Activated CD8-positive, alpha-beta memory T cell treated with anti-CD3 and anti-CD28 coated beads for 1 hour (primary cell): ENCODE data around the gene TNRC6B.
"Not testable (repeated sequence)": the region's sequence is repeated elsewhere in the genome, so short reads cannot be mapped to it uniquely, and the experiment has no call there.

ENCODE experiments used
- DNase-seq, 2 donors: peaks; one replicate each; pipeline ENCODE4 v3.0.0-alpha.2; 2020; ENCODE audit warnings: low read depth in 1 of 2; ENCODE audit errors: extremely low read depth in 1 of 2

The TNRC6B gene

DNA sequence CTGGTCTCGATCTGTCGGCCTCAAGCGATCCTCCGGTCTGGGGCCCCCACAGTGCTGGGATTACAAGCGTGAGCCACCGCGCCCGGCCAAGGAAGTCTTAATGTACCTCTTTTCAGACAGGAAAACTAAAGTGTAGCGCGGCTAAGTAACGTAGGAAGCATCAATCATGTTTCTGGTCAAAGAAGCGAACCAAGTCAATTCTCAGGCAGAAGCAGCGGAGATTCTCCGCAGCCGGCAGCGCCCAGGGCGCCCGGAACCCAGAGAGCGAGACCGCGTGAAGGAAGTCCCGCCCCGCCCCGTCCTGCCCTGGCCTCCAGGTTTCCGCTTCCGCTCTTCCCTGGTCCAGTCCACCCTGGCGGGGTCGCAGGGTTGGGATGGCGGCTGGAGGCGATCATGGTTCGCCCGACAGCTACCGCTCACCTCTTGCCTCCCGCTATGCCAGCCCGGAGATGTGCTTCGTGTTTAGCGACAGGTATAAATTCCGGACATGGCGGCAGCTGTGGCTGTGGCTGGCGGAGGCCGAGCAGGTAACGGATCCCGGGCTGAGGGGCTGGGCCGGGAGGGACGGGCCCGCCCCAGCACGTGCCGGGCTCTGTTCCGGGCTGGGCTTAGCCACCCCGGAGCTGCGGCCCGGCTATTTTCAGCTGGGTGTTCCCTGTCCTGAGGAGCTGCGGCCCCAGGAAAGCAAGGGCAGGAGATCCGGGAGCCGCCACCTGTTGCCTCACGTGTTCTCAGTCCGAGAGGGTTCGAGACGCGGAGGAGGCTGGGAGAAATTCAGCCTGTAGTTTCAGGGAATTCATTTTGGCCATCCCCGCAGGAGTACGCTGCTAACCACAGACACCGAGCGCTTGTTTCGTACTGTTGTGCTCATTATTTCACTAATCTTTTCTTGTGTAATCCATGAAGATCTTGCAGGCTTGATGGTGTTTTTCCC lies 168.7 kb downstream of the TNRC6B start, which contains the start of gene ADSL:
Gene ADSL (plus strand): TSS at position 316 of the 934 bp plus-strand sequence. CDS start 59 bp downstream, at position 375.
- peak in 1 of 2 donors; percentile 78 for DNase-seq

DNA sequence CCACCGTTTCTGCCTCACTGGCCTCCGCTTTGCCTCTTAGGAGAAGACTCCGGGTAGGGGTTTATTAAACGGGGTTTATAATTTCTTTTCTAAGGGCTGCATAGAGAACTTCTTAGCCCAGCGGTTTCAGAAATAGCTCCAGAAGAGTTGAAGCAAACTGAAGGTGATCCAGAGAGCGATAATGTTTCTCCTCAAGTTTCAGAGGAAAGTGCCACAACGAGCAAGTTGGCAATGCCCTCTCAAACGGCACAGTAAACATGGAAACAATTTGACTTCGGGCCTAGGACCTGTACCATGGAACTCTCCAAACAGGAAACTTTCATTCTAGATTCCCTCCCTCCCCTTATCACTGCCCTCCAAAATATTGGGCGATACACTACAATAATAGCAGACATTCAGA lies 169.6 kb downstream of the TNRC6B start:
- DNase-seq, result no peak

DNA sequence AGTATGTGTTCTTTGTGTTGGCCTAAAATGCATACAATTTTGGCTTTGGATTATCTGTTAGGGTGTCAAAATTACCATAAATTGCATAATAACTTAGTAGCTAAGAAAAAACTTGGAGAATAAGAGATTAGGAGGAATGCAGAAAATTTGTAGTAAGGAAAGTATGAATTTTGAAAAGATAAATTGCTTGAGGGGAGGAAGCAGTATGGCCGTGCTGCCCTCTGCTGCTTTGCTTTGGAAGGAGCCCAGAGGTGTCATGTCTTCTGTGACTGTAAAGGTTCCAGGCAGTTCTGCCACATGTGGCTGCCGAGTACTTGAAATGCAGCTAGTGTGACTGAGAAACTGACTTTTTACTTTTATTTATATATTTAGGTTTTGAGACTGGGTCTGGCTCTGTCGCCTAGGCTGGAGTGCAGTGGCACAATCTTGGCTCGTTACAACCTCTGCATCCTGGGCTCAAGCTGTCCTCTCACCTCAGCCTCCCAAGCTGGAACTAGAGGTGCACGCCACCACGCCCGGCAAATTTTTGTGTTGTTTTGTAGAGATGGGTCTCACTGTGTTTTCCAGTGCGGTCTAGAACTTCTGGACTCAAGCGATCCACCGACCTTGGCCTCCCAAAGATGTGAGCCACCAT lies 170.4 kb downstream of the TNRC6B start:
- DNase-seq, result peak in 1 of 2 donors; percentile 52

DNA sequence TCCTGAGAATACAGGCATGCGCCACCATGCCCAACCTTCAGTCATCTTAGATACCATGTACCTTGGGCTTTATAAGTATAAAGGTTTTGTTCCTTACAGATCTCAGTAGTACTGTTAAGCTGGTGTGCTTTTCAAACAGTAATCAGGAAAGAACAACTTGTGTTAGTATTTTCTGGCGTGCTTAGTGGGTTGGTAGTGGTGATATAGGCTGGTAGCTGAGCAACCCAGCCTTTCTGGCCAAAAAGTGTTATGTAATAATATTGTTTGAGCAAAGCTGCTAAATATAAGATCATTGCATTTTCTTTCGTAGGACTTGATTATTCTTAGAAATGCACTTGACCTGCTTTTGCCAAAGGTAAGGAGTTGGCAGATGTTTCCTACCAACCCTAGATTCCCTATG lies 175.0 kb downstream of the TNRC6B start:
- DNase-seq, result no peak

DNA sequence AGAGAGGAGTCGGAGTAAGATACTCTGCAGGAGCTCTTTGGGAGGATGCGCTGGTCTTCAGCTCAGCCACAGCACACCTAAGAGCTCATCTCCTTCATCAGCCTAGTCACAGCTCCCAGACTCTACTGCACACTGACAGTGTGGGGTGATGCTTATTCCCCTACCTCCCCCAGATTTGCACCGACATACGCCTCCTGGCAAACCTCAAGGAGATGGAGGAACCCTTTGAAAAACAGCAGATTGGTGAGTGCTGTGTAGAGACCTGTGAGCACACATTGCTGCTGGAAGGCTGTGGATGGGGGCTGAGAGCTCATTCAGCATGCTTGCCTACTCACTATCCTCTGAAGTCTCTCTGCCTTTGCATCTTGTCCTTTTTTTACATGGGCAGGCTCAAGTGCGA lies 183.4 kb downstream of the TNRC6B start:
- no peak for DNase-seq

DNA sequence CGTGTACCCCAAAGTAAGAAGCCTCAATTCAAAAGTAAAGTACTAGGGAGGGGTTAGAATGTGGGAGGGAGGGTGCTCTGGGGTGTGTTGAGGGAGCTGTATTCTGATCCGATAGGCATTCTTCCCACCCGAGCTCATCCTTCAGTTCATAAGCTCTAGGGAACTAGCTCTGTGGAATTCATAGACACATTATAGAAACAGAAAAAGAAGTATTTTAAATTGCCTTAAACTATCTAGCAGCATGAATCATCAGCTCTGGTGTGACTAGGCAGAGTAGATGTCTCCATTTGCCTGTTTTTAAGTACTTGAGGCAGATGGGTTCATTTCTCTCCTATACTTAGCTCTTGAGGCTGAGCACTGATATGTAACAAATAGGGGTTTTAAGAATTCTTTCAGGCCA lies 185.3 kb downstream of the TNRC6B start:
- DNase-seq, result no peak

DNA sequence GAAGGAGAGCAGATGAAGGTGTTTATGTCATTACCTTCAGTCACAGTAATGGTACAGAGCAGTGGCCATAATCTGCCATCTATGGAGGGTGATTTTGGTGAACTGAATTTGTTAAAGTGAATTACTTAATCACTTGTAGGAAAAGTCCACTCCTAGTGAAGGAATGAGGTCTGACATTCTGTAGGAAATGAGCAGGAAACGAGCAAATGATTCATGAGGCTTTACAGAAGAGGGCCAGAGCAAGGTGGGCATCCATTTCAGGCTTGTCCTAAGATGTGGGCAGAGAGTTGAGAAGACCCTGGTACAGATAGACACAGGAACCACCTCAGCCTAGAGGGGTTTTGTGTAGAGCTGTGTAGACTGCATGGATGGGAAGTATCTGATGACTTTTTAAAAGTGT lies 186.7 kb downstream of the TNRC6B start:
- no peak for DNase-seq

DNA sequence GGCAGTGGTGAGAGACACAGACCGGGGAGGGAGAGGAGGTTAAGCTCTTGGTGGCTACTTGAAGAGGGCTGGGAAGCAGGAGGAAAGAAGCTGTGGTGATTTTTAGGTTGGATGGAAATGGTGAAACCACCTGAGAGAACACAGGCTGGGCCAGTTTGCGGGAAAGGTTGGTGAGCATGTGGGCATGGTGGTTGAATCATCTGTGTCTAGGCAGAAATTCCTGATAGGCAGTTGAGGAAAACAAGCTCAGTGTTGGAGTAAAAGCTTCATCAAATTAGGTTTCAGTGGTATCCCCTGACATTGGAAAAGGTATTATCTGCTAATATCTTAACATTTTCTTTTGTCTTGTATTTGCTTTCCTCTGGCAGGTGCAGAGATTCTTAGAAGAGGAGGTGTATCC lies 188.3 kb downstream of the TNRC6B start:
- no peak for DNase-seq

DNA sequence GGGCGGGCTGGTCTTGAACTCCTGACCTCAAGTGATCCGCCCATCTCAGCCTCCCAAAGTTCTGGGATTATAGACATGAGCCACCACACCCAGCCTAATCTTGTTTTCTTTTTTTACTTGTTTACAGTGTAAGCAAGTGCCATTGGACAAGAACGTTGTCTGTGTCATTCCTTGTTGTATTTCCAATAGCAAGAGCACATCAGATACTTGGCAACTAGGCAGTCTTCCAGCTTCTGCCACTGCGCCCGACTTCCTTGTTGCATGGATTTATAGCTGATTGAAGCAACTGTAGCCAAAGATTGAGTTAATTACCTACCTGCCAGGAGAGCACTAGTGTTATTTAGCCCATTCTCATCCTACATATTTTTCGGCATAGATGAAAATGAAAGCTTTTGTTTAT lies 189.6 kb downstream of the TNRC6B start:
- no peak for DNase-seq

DNA sequence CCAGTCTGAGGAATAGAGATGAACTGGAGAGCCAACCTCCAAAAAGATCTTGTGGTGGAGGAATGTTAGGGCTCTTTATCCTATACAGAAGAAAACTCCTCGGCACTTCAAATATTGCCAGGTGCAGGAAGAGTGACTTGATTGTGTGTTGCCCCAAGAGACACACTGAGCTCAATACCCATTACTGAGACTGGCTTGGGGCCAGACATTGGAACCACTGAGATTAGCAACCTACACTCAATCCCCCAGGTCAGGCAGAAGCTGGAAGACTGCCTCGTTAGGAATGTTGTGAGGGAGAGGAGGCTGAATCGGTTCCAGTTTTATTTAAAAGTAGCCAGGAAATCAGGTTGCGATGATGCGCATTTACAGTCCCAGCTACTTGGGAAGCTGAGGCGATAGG lies 190.3 kb downstream of the TNRC6B start:
- DNase-seq, result no peak

DNA sequence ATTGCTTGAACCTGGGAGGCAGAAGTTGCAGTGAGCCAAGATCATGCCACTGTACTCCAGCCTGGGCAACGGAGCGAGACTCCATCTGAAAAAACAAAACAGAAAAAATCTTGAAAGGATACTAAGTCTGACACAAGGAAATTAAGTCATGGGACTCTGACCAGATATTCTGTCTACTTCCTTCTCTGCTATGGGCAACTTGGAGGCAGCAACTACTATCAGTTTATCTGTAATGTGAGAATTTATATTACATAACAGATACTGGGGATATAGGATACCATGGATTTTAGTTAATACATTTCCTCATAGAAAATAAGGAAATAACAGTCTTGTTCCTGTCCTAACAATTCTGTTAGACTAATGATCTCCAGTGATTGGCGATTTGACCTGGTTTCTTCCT lies 191.1 kb downstream of the TNRC6B start:
- no peak for DNase-seq

DNA sequence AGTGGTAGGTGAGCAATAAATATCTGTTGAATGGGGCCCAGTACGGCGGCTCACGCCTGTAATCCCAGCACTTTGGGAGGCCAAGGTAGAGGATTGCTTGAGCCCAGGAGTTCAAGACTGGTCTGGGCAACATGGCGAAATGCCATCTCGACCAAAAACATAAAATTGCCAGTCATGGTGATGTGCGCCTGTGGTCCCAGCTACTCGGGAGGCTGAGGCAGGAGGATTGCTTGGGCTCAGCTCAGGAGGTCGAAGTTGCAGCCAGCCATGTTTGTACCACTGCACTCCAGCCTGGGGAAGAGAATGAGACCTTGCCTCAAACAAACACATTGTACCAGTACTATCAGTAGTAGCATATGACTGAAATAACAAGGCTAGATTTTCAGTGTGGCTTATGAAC lies 196.8 kb downstream of the TNRC6B start:
- DNase-seq, result no peak

DNA sequence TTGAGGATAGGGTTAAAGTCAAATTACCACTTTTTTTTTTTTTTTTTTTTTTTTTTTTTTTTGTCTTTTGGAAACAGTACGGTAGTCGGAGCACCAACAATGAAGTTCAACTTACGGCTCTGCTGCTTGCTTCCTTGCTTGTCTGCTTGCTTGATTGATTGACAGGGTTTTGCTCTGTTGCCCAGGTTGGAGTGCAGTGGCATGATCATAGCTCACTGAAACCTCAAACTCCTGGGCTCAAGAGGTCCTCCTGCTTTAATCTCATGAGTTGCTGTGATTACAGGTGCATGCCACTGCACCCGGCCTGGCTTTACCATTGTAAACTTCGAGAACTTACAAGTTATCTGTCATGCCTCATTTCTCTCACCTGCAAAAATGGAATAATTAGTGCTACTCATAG lies 198.4 kb downstream of the TNRC6B start:
- no peak for DNase-seq

DNA sequence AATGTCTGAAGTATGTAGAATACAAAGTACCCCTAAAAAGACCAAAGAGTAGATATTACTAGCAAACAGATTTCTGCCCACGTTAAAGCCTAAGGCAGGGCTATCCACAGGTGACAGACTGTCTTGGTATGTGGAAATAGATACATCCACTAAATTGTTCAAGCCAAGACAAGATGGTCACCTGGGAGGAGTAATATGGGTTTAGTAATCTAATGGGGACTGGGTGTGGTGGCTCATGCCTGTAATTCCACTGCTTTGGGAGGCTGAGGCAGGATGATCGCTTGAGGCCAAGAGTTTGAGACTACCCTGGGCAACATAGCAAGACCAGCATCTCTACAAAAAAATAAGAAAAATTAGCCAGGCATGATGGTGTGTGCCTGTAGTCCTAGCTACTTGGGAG lies 200.2 kb downstream of the TNRC6B start:
- no peak for DNase-seq

DNA sequence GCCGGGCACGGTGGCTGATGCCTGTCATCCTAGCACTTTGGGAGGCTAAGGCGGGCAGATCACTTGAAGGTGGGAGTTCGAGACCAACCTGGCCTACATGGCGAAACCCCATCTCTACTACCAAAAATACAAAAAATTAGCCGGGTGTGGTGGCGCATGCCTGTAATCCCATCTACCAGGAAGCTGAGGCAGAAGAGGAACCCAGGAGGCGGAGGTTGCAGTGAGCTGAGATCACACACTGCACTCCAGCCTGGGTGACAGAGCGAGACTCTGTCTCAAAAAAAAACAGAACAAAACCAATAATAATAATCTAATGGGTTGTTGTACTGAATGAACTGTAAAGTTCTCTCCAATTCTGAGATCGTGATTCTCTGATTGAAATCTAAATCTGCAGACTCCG lies 200.7 kb downstream of the TNRC6B start:
- DNase-seq, result not testable (repeated sequence)

DNA sequence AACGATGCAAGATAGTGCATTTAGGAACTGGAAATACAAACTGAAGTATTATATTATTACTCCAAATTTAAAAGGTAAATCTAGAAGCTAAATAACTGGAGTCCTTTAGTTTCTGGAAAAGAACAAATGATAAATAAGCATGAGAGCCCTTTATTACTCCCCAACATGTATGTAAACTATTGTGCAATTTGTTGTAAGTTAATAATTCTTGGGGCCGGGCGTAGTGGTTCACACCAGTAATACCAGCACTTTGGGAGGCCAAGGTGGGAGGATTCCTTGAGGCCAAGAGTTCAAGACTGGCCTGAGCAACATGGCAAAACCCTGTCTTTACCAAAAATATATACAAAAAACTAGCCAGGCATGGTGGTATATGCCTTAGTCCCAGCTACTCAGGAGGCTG lies 203.7 kb downstream of the TNRC6B start:
- DNase-seq, result no peak

DNA sequence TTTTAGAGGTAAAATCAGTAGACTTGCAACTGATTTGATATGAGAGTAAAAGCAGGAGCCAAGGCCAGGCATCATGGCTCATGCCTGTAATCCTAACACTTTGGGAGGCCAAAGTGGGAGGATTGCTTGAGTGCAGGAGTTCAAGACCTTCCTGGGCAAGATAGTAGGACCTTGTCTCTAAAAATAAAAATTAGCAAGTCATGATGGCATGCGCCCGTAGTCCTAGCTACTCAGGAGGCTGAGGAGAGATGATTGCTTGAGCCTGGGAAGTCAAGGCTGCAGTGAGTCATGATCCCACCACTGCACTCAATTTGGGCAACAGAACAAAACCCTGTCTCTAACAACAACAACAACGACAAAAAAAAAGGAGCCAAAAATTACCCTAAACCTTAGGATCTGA lies 206.2 kb downstream of the TNRC6B start:
- no peak for DNase-seq

DNA sequence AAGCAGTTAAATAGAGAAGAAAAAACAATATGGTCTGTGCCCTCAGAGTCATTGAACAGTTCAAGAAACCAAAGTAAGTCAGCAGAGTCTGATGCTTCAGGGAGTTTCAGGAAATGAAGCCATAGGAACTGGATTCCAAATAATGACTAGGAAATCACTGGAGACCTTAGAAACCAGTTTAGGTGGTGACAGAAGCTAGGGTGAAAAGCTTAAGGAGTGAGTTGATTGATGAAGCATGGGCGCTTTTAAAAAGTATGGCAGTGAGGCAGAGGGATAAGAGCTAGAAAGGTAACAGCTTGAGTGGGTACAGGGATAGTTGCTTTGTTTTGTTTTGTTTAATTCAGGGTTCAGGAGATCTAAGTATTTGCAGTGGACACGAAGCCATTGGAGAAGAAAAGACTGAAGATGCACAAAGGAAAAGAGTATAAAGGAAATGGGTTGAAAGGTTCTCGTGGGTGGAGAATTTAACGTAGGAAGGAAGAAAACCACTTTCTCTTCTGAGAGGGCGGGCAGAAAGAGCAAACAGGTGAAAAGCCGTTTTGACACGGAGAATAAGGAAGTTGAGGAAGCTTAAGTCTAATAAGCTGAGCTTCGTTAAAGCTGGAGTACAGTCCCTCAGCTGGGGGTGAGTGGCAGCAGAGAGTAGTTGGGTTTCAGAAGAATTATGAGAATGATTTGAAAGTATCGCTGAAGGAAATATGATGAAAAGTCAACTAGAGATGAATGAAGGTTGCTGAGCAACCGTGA lies 207.5 kb downstream of the TNRC6B start:
- no peak for DNase-seq
